OCI-LY3 (cell line): ENCODE data around the gene SERGEF.

Source experiments
- CTCF ChIP-seq: fragments of 200-600, 300-600 bp; sonication (generic); IDR thresholded peaks from 2 replicates; pipeline ENCODE4 v1.5.1; 2014; ENCODE audit warnings: antibody characterized with exemption, low read length, low read depth
- EZH2phosphoT487 ChIP-seq: fragments of 200-600 bp; shearing (Covaris generic); IDR thresholded peaks from 2 replicates; pipeline ENCODE4 v1.6.1; 2018; ENCODE audit warnings: antibody characterized with exemption, mixed run types, low read depth

DNA sequence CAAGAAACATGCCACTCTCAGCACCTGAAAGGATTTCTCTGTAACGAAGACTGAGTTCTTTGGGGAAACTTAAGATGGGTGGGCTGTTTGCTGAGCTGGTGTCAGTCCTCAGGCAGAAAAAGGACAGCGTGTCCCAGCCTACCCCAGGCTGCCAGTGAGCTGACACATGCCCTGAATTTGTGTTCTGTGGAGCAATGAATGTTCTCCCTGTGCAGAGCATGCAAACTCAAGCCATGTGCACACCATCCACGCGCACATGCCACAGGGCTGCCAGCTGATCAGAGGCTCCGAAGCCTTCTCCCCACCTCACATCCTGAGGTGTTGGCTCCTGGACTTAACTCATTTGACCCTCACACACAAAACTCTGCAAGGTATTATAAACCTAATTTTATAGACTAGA is 173.4 kb downstream of the SERGEF start:
- TF ChIP-seq CTCF (no peak), EZH2phosphoT487 (no peak)
